A549 (cell line): Measurements from ENCODE around the gene NXNL1. TPM values are rescaled to one million over a fixed set of nuclear protein-coding genes. Genes with fewer than 3 reads are reported as not detected.

Source experiments
- ATAC-seq, 2 experiments: fragments of 200-7000 bp in 1 of 2; fragments of >200 bp in 1 of 2; cut with Nextera tagmentation in 1 of 2; cut with Tn5 transposase in 1 of 2; 3 replicates each; pipeline versions ENCODE4 v1.8.0 to v1.9.1; 2018 to 2020; ENCODE audit warnings: mild to moderate bottlenecking in 1 of 2, moderate library complexity in 1 of 2
- CTCF ChIA-PET: fragments of 300-600 bp; sonication (Branson Sonifier 250); formaldehyde crosslinking; extraction: SDS; loops from one replicate; lab custom pipeline; 2021; ENCODE audit warnings: antibody characterized with exemption, inconsistent platforms; lab: Yijun Ruan, JAX
- POLR2A ChIA-PET: fragments of 350-600 bp; formaldehyde crosslinking; extraction: SDS; loops from one replicate; lab custom pipeline; 2021; ENCODE audit warnings: antibody characterized with exemption, inconsistent platforms; lab: Yijun Ruan, JAX
- DNase-seq, 2 experiments: peaks; one replicate each; pipeline versions ENCODE4 v3.0.0 to v3.0.0-alpha.2; 2011 to 2016; ENCODE audit warnings: low read depth in 1 of 2, low spot score in 1 of 2
- FAIRE-seq: peaks from 2 replicates; lab custom pipeline; 2011; peaks lifted over from hg19 to GRCh38; lab: Jason Lieb, UNC
- H3K27ac ChIP-seq, 2 experiments: fragments of >200 bp; sonication (Bioruptor Twin); formaldehyde crosslinking; 3 replicates each; pipeline ENCODE4 v1.5.1; 2016 to 2017
- H3K4me1 ChIP-seq: fragments of >200 bp; sonication (Bioruptor Twin); formaldehyde crosslinking; 3 replicates; pipeline ENCODE4 v1.6.1; 2016
- H3K4me2 ChIP-seq: fragments of >200 bp; sonication (Bioruptor Twin); formaldehyde crosslinking; 3 replicates; pipeline ENCODE4 v1.6.1; 2016
- H3K4me3 ChIP-seq: fragments of >200 bp; sonication (Bioruptor Twin); formaldehyde crosslinking; 3 replicates; pipeline ENCODE4 v1.5.1; 2016
- H3K9me3 ChIP-seq: fragments of >200 bp; sonication (Bioruptor Twin); formaldehyde crosslinking; 3 replicates; pipeline ENCODE4 v1.6.1; 2016
- BHLHE40 ChIP-seq: IDR thresholded peaks from 2 replicates; pipeline ENCODE4 v1.6.1; 2012; ENCODE audit warnings: low read depth, low read length, inconsistent platforms
- CBX8 ChIP-seq: fragments of 200-600 bp; sonication (generic); IDR thresholded peaks from 2 replicates; pipeline ENCODE4 v1.6.1; 2016
- EHF ChIP-seq: fragments of 250-450 bp; sonication (Bioruptor Pico); IDR thresholded peaks from 2 replicates; pipeline ENCODE4 v1.5.0; 2020; ENCODE audit warnings: mild to moderate bottlenecking
- EHMT2 ChIP-seq: fragments of 200-600 bp; sonication (generic); IDR thresholded peaks from 2 replicates; pipeline ENCODE4 v1.6.1; 2016; ENCODE audit warnings: antibody characterized with exemption, low read depth, mild to moderate bottlenecking, moderate library complexity
- EP300 ChIP-seq, 2 experiments: fragments of >200 bp; sonication (Bioruptor Twin); formaldehyde crosslinking; IDR thresholded peaks; 2 replicates in 1 of 2; 3 replicates in 1 of 2; pipeline ENCODE4 v1.6.1; 2016 to 2017
- FOSB ChIP-seq: fragments of 250-450 bp; sonication (Bioruptor Pico); IDR thresholded peaks from 2 replicates; pipeline ENCODE4 v1.5.0; 2020; ENCODE audit warnings: mild to moderate bottlenecking, moderate library complexity
- HEYL ChIP-seq: fragments of 250-450 bp; sonication (Bioruptor Pico); IDR thresholded peaks from 2 replicates; pipeline ENCODE4 v1.8.0; 2021; ENCODE audit warnings: mild to moderate bottlenecking, moderate library complexity
- JUN ChIP-seq, 2 experiments: fragments of >200 bp; sonication (Bioruptor Twin); formaldehyde crosslinking; IDR thresholded peaks; 2 replicates in 1 of 2; 3 replicates in 1 of 2; pipeline ENCODE4 v1.6.1; 2016 to 2017
- JUNB ChIP-seq: fragments of >200 bp; sonication (Bioruptor Twin); formaldehyde crosslinking; IDR thresholded peaks from 2 replicates; pipeline ENCODE4 v1.6.1; 2016
- KDM1A ChIP-seq: fragments of 200-600 bp; sonication (generic); IDR thresholded peaks from 2 replicates; pipeline ENCODE4 v1.6.1; 2016; ENCODE audit warnings: low read depth, mild to moderate bottlenecking
- KDM5A ChIP-seq: fragments of 200-600 bp; sonication (generic); IDR thresholded peaks from 2 replicates; pipeline ENCODE4 v1.6.1; 2016; ENCODE audit warnings: antibody characterized with exemption, mild to moderate bottlenecking
- NFE2L2 ChIP-seq: fragments of 150-350 bp; conservative IDR thresholded peaks from 2 replicates; pipeline ENCODE4 v1.6.1; 2014; ENCODE audit warnings: low read length
- NPAS2 ChIP-seq: fragments of 250-450 bp; sonication (Bioruptor Pico); IDR thresholded peaks from 2 replicates; pipeline ENCODE4 v1.8.0; 2022; ENCODE audit warnings: mild to moderate bottlenecking, moderate library complexity, borderline replicate concordance
- POLR2A ChIP-seq: IDR thresholded peaks from 2 replicates; pipeline ENCODE4 v1.6.1; 2012; ENCODE audit warnings: mild to moderate bottlenecking, low read length
- POLR2AphosphoS2 ChIP-seq: conservative IDR thresholded peaks from 2 replicates; pipeline ENCODE4 v1.6.1; 2012; ENCODE audit warnings: low read length, improper control_type of control experiment, inconsistent platforms
- RAD21 ChIP-seq, 2 experiments: fragments of >200 bp in 1 of 2; sonication (Bioruptor Twin) in 1 of 2; formaldehyde crosslinking in 1 of 2; IDR thresholded peaks in 1 of 2; conservative IDR thresholded peaks in 1 of 2; 2 replicates in 1 of 2; 3 replicates in 1 of 2; pipeline ENCODE4 v1.6.1; 2012 to 2018; ENCODE audit warnings: inconsistent platforms in 1 of 2
- RARB ChIP-seq: fragments of 250-450 bp; sonication (Bioruptor Pico); IDR thresholded peaks from 2 replicates; pipeline ENCODE4 v1.8.0; 2021; ENCODE audit warnings: mild to moderate bottlenecking, moderate library complexity
- RCOR1 ChIP-seq: fragments of 150-350 bp; IDR thresholded peaks from 2 replicates; pipeline ENCODE4 v1.6.1; 2014; ENCODE audit warnings: antibody characterized with exemption, low read length, low read depth
- RFX5 ChIP-seq: fragments of 450-650 bp; IDR thresholded peaks from 2 replicates; pipeline ENCODE4 v1.7.1; 2014; ENCODE audit warnings: antibody characterized with exemption, mild to moderate bottlenecking, moderate library complexity
- RNF2 ChIP-seq: fragments of 200-600 bp; sonication (generic); IDR thresholded peaks from 2 replicates; pipeline ENCODE4 v1.6.1; 2016; ENCODE audit warnings: low read depth, mild to moderate bottlenecking, antibody characterized with exemption, moderate library complexity, borderline replicate concordance
- SMC3 ChIP-seq: fragments of >200 bp; sonication (Bioruptor Twin); formaldehyde crosslinking; IDR thresholded peaks from 3 replicates; pipeline ENCODE4 v1.6.1; 2018; ENCODE audit warnings: inconsistent platforms
- TFCP2L1 ChIP-seq: fragments of 250-450 bp; sonication (Bioruptor Pico); IDR thresholded peaks from 2 replicates; pipeline ENCODE4 v1.5.0; 2021; ENCODE audit warnings: mild to moderate bottlenecking
- TP53 ChIP-seq: fragments of 250-450 bp; sonication (Bioruptor Pico); IDR thresholded peaks from 2 replicates; pipeline ENCODE4 v1.5.0; 2021; ENCODE audit warnings: mild to moderate bottlenecking, moderate library complexity
- ZNF302 ChIP-seq: fragments of 250-450 bp; sonication (Bioruptor Pico); IDR thresholded peaks from 2 replicates; pipeline ENCODE4 v1.9.0; 2021; ENCODE audit warnings: inconsistent platforms, mild to moderate bottlenecking, moderate library complexity
- WGBS: methylation state at CpG from one replicate; pipeline ENCODE4 v1.1.6; 2017; ENCODE audit errors: missing lambda C conversion rate; 5-methylcytosine and 5-hydroxymethylcytosine counted together
- polyA plus RNA-seq, 4 experiments: library from polyadenylated mRNA; depleted of rRNA in 3 of 4; stranded (reverse); fragments of >200 nt; fragmentation: RNase III in 1 of 4; extraction: RNeasy Plus Mini Kit Qiagen cat#74134 plus additional on column Dnase treatment in 1 of 4; gene quantifications; 2 replicates in 3 of 4; 3 replicates in 1 of 4; pipeline ENCODE4 v1.2.3, GENCODE V29; 2011 to 2017
- TF ChIP-seq, protein P1 (sequence below): fragments of 150-350 bp; IDR thresholded peaks from 2 replicates; pipeline ENCODE4 v1.6.1; 2014; ENCODE audit warnings: low read depth, mild to moderate bottlenecking, low read length
- TF ChIP-seq, protein P2 (sequence below): fragments of 450-650 bp; IDR thresholded peaks from 2 replicates; pipeline ENCODE4 v1.6.1; 2014; ENCODE audit warnings: antibody characterized with exemption
- TF ChIP-seq, protein P3 (sequence below): fragments of 250-450 bp; sonication (Bioruptor Pico); IDR thresholded peaks from 2 replicates; pipeline ENCODE4 v1.5.0; 2021; ENCODE audit warnings: mild to moderate bottlenecking, moderate library complexity, borderline replicate concordance
- TF ChIP-seq, protein P4 (sequence below): fragments of >200 bp; sonication (Bioruptor Twin); formaldehyde crosslinking; IDR thresholded peaks from 3 replicates; pipeline ENCODE4 v1.6.1; 2016
- TF ChIP-seq, protein P5 (sequence below): fragments of >200 bp; sonication (Bioruptor Twin); formaldehyde crosslinking; IDR thresholded peaks from 3 replicates; pipeline ENCODE4 v1.5.1; 2016

NXNL1 gene
- polyA plus RNA-seq, 2 of the 4 experiments (the other 2 are of a cell fraction): not detected

DNA sequence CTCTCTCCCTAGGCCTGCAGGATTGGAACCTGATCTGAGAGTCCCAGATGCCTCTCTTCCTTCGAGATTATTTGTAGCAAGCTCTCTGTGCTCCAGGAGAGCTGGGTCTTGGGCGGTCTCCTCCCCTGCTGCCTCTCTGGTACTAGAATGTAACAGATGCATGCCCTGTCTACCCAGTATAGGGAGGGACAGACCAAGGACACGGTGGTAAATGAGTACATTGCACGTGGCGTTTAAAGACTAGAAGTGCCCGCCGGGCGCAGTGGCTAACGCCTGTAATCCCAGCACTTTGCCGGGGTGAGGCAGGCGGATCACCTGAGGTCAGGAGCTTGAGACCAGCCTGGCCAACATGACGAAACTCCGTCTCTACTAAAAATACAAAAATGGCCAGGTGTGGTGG lies 21.3 kb upstream of the NXNL1 start:
- Histone ChIP-seq H3K4me3 (no peak overlapping the region), H3K4me2 (no peak overlapping the region), H3K4me1 (no peaks in the 10 kb centered on the region), H3K27ac (no peak overlapping the region), H3K9me3 (no peaks in the 10 kb centered on the region)
- WGBS: 87% methylated on average over 11 of the region's 13 CpGs
- CTCF ChIA-PET: interaction anchor here (0.7 kb wide), 1 partner anchor 14 kb away, joined by 3 read pairs; no protein-coding TSS in a partner anchor
- ATAC-seq: no peak
- POLR2A ChIA-PET: no interaction called here
- FAIRE-seq: no peak
- DNase-seq: no peak
- TF ChIP-seq BHLHE40 (no peak), NPAS2 (no peak), KDM5A (no peak), CBX8 (no peak), RNF2 (no peak), EHF (CRISPR knock-in tag) (no peak), RCOR1 (no peak), EHMT2 (no peak), ZNF302 (no peak), RARB (CRISPR knock-in tag) (no peak), NFE2L2 (no peak), FOSB (CRISPR knock-in tag) (no peak)
- TF ChIP-seq, protein P1, sequence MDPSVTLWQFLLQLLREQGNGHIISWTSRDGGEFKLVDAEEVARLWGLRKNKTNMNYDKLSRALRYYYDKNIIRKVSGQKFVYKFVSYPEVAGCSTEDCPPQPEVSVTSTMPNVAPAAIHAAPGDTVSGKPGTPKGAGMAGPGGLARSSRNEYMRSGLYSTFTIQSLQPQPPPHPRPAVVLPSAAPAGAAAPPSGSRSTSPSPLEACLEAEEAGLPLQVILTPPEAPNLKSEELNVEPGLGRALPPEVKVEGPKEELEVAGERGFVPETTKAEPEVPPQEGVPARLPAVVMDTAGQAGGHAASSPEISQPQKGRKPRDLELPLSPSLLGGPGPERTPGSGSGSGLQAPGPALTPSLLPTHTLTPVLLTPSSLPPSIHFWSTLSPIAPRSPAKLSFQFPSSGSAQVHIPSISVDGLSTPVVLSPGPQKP: no peak
- TF ChIP-seq, protein P2, sequence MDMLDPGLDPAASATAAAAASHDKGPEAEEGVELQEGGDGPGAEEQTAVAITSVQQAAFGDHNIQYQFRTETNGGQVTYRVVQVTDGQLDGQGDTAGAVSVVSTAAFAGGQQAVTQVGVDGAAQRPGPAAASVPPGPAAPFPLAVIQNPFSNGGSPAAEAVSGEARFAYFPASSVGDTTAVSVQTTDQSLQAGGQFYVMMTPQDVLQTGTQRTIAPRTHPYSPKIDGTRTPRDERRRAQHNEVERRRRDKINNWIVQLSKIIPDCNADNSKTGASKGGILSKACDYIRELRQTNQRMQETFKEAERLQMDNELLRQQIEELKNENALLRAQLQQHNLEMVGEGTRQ: no peak

DNA sequence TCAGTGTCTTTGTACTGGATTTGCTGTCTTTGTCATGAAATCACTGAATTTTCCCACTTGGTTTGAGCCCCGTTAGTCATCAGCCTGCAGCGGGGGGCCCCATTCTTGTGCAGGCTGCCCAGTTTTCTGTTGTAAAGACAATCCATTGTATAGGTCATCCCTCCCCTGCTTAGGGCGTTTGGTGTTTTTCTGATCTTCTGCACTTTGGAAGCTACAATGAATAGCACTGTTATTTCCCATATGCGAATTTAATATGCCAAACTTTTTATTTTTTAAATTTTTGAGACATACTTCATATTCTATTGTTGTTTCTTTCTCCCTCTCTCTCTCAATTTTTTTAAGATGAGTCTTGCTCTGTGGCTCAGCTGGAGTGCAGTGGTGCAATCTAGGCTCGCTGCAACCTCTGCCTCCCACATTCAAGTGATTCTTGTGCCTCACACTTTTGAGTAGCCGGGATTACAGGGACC lies 18.6 kb upstream of the NXNL1 start:
- Histone ChIP-seq H3K27ac (no peak overlapping the region), H3K9me3 (no peaks in the 10 kb centered on the region), H3K4me2 (no peak overlapping the region), H3K4me1 (no peaks in the 10 kb centered on the region), H3K4me3 (no peak overlapping the region)
- ATAC-seq: no peak
- no peak for FAIRE-seq
- WGBS: 82% methylated on average over 6 of the region's 6 CpGs
- ChIA-PET CTCF (interaction anchor here (2.3 kb wide), 1 partner anchor 17 kb away, joined by 10 read pairs; no protein-coding TSS in a partner anchor), POLR2A (no interaction called here)
- TF ChIP-seq, protein P3, sequence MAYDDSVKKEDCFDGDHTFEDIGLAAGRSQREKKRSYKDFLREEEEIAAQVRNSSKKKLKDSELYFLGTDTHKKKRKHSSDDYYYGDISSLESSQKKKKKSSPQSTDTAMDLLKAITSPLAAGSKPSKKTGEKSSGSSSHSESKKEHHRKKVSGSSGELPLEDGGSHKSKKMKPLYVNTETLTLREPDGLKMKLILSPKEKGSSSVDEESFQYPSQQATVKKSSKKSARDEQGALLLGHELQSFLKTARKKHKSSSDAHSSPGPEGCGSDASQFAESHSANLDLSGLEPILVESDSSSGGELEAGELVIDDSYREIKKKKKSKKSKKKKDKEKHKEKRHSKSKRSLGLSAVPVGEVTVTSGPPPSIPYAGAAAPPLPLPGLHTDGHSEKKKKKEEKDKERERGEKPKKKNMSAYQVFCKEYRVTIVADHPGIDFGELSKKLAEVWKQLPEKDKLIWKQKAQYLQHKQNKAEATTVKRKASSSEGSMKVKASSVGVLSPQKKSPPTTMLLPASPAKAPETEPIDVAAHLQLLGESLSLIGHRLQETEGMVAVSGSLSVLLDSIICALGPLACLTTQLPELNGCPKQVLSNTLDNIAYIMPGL (CRISPR knock-in tag): no peak
- TF ChIP-seq KDM1A: no peak
- no peak for TF ChIP-seq JUNB
- no peak for TF ChIP-seq EP300 (IDR thresholded peaks at IDR 0.05)
- TF ChIP-seq CBX8: no peak
- no peak for TF ChIP-seq RFX5
- no peak for TF ChIP-seq TFCP2L1 (CRISPR knock-in tag)
- DNase-seq: no peak

DNA sequence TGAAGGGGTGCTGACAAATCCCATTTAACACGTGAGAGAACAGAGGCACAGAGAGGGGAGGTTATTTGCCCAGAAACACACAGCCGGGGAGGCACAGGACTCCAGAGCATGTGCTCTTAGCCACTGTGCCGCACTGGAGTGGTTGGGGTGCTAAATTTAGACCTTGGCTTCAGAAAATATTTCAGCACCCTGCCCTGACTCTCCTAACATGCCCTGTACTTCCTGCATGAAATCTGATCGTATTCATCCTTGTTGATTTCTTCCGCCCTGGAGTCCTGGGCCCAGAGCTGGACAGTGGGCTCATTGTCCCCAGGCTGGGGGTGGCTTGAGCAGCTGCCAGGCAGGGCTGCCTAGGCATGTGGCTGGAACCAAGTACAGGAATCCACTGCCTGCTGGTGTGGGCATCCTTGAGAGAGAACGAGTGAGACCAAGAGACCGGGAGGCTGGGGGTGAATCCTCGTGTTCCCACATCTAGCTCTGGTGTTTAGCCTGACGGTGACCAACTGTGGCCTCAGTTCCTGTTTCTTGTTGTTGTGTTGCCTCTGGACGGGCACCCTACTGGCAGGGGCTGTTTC lies 14.9 kb upstream of the NXNL1 start:
- Histone ChIP-seq H3K27ac (no peak overlapping the region), H3K9me3 (no peaks in the 10 kb centered on the region), H3K4me3 (no peak overlapping the region), H3K4me1 (0 out of 3 replicates have a peak, but pooled peaks cover 5% of the 10 kb centered on the region), H3K4me2 (no peak overlapping the region)
- ATAC-seq: 0 out of 6 replicates have a peak, but pooled peaks of 1 of the 2 experiments have one; percentile 19
- no peak for FAIRE-seq
- ChIA-PET CTCF (interaction anchor here (1.5 to 2.4 kb wide), 2 partner anchors 9 to 21 kb away, joined by 5 to 8 read pairs; no protein-coding TSS in a partner anchor), POLR2A (no interaction called here)
- WGBS: 82% methylated on average over 10 of the region's 10 CpGs
- no peak for DNase-seq
- TF ChIP-seq, protein P4, sequence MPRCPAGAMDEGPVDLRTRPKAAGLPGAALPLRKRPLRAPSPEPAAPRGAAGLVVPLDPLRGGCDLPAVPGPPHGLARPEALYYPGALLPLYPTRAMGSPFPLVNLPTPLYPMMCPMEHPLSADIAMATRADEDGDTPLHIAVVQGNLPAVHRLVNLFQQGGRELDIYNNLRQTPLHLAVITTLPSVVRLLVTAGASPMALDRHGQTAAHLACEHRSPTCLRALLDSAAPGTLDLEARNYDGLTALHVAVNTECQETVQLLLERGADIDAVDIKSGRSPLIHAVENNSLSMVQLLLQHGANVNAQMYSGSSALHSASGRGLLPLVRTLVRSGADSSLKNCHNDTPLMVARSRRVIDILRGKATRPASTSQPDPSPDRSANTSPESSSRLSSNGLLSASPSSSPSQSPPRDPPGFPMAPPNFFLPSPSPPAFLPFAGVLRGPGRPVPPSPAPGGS: no peak
- TF ChIP-seq BHLHE40 (no peak), TP53 (CRISPR knock-in tag) (no peak), POLR2A (no peak), JUN (IDR thresholded peaks at IDR 0.05) (no peak), POLR2AphosphoS2 (no peak), RAD21 (conservative IDR thresholded peaks at IDR 0.05 in 1 of 2, IDR thresholded peaks at IDR 0.05 in 1 of 2) (no peak), SMC3 (no peak), NFE2L2 (no peak), HEYL (no peak), CBX8 (no peak)
- TF ChIP-seq, protein P5, sequence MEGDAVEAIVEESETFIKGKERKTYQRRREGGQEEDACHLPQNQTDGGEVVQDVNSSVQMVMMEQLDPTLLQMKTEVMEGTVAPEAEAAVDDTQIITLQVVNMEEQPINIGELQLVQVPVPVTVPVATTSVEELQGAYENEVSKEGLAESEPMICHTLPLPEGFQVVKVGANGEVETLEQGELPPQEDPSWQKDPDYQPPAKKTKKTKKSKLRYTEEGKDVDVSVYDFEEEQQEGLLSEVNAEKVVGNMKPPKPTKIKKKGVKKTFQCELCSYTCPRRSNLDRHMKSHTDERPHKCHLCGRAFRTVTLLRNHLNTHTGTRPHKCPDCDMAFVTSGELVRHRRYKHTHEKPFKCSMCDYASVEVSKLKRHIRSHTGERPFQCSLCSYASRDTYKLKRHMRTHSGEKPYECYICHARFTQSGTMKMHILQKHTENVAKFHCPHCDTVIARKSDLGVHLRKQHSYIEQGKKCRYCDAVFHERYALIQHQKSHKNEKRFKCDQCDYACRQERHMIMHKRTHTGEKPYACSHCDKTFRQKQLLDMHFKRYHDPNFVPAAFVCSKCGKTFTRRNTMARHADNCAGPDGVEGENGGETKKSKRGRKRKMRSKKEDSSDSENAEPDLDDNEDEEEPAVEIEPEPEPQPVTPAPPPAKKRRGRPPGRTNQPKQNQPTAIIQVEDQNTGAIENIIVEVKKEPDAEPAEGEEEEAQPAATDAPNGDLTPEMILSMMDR: no peak
